Fibroblast of lung (primary cell): ENCODE measurements around the gene RGS10. TPM values are rescaled to one million over a fixed set of nuclear protein-coding genes. Genes with fewer than 3 reads are reported as not detected.

Source experiments
- DNase-seq, 2 donors: peaks; one replicate each; pipeline versions ENCODE4 v3.0.0 to v3.0.0-alpha.2; 2010; ENCODE audit warnings: low read depth in 2 of 2
- H2AFZ ChIP-seq: 2 replicates; pipeline ENCODE4 v1.5.1; 2012; ENCODE audit warnings: low read length, control low read depth, inconsistent platforms
- H3K27ac ChIP-seq: 2 replicates; pipeline ENCODE4 v1.5.1; 2011; ENCODE audit warnings: low read length, control low read depth; ENCODE audit not compliant: insufficient read depth
- H3K27me3 ChIP-seq: 2 replicates; pipeline ENCODE4 v1.5.1; 2011; ENCODE audit warnings: mild to moderate bottlenecking, low read length; ENCODE audit not compliant: control insufficient read depth, insufficient read depth
- H3K36me3 ChIP-seq: 2 replicates; pipeline ENCODE4 v1.5.1; 2011; ENCODE audit warnings: low read length; ENCODE audit not compliant: control insufficient read depth, insufficient read depth
- H3K4me1 ChIP-seq: 2 replicates; pipeline ENCODE4 v1.5.1; 2011; ENCODE audit warnings: low read length; ENCODE audit not compliant: control insufficient read depth, insufficient read depth; ENCODE audit errors: extremely low read depth
- H3K4me2 ChIP-seq: 2 replicates; pipeline ENCODE4 v1.5.1; 2011; ENCODE audit warnings: low read length, control low read depth; ENCODE audit not compliant: insufficient read depth; ENCODE audit errors: extremely low read depth
- H3K4me3 ChIP-seq, 4 experiments: fragments of 200-600 bp in 1 of 4; sonication (generic) in 1 of 4; replicated peaks in 1 of 4; 2 replicates each; pipeline ENCODE4 v1.5.1; 2011 to 2016; ENCODE audit warnings: low read length in 4 of 4, low read depth in 3 of 4, mild to moderate bottlenecking in 3 of 4, control low read depth in 2 of 4, inconsistent platforms in 1 of 4, mixed read lengths in 1 of 4; ENCODE audit not compliant: insufficient read depth in 1 of 4; ENCODE audit errors: control extremely low read depth in 1 of 4
- H3K79me2 ChIP-seq: 2 replicates; pipeline ENCODE4 v1.5.1; 2012; ENCODE audit warnings: mild to moderate bottlenecking, low read length, inconsistent platforms; ENCODE audit not compliant: control insufficient read depth, insufficient read depth
- H3K9ac ChIP-seq: 2 replicates; pipeline ENCODE4 v1.5.1; 2011; ENCODE audit warnings: mild to moderate bottlenecking, low read length, control low read depth; ENCODE audit not compliant: insufficient read depth
- H3K9me3 ChIP-seq: 2 replicates; pipeline ENCODE4 v1.5.1; 2012; ENCODE audit warnings: low read depth, low read length; ENCODE audit not compliant: control insufficient read depth, insufficient read depth
- H4K20me1 ChIP-seq: 2 replicates; pipeline ENCODE4 v1.5.1; 2011; ENCODE audit warnings: low read length; ENCODE audit not compliant: control insufficient read depth, insufficient read depth; ENCODE audit errors: extremely low read depth
- EZH2 ChIP-seq: IDR thresholded peaks from 2 replicates; pipeline ENCODE4 v1.5.1; 2012; ENCODE audit warnings: low read length, control low read depth, mild to moderate bottlenecking; ENCODE audit errors: missing control alignments
- polyA plus RNA-seq, 2 donors: library from polyadenylated mRNA; depleted of rRNA in 1 of 2; stranded (reverse) in 1 of 2; unstranded in 1 of 2; fragments of >200 nt; gene quantifications; 2 replicates each; pipeline ENCODE4 v1.2.1, GENCODE V29; 2011 to 2012; ENCODE audit warnings: missing spikeins in 1 of 2
- total RNA-seq: library from RNA; depleted of rRNA; stranded (reverse); fragments of >200 nt; gene quantifications from 2 replicates; pipeline ENCODE4 v1.2.1, GENCODE V29; 2014
- TF ChIP-seq, protein P1 (sequence below), 2 donors: IDR thresholded peaks in 1 of 2; conservative IDR thresholded peaks in 1 of 2; 1 replicate in 1 of 2; 2 replicates in 1 of 2; pipeline ENCODE4 v1.5.1; 2011 to 2012; ENCODE audit warnings: low read length in 2 of 2, control low read depth in 1 of 2, inconsistent platforms in 1 of 2, low read depth in 1 of 2, mild to moderate bottlenecking in 1 of 2

Gene RGS10
- total and polyA plus RNA-seq, 2 donors (not counting 1 experiment from before 2014, with no cell fraction given) = 50.9 to 103 TPM

DNA sequence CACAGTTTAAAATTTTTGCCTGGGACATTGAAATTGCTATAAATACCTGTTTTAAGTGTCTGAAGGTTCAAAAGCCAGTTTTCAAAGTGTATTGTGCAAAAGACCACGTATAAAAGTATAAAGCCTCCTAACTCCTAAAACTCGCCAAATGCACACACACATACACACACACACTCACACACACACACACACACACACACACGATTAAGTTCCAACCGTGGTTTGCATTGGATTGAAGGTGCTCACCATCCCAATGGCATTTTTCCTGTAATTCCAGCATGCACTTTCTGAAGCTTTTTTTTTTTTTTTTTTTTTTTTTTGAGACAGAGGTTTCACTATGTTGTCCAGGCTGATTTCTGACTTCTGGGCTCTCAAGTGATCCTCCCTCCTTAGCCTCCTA lies 2.8 kb upstream of the RGS10 start:
- no peaks in the 10 kb centered on the region for H3K9me3 ChIP-seq
- H3K9ac ChIP-seq = no peak overlapping the region
- H3K4me3 ChIP-seq = no peak overlapping the region
- H4K20me1 ChIP-seq = no peaks in the 10 kb centered on the region
- H2AFZ ChIP-seq = no peak overlapping the region
- H3K4me1 ChIP-seq = peaks cover 3% of the 10 kb centered on the region
- H3K79me2 ChIP-seq = peaks cover 20% of the 10 kb centered on the region
- TF ChIP-seq, protein P1, sequence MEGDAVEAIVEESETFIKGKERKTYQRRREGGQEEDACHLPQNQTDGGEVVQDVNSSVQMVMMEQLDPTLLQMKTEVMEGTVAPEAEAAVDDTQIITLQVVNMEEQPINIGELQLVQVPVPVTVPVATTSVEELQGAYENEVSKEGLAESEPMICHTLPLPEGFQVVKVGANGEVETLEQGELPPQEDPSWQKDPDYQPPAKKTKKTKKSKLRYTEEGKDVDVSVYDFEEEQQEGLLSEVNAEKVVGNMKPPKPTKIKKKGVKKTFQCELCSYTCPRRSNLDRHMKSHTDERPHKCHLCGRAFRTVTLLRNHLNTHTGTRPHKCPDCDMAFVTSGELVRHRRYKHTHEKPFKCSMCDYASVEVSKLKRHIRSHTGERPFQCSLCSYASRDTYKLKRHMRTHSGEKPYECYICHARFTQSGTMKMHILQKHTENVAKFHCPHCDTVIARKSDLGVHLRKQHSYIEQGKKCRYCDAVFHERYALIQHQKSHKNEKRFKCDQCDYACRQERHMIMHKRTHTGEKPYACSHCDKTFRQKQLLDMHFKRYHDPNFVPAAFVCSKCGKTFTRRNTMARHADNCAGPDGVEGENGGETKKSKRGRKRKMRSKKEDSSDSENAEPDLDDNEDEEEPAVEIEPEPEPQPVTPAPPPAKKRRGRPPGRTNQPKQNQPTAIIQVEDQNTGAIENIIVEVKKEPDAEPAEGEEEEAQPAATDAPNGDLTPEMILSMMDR (conservative IDR thresholded peaks at IDR 0.05 in 1 of 2, IDR thresholded peaks at IDR 0.05 in 1 of 2; ENCODE audit: low read depth in 1 of 2, low read length in 2 of 2) = no peak
- TF ChIP-seq EZH2 = no peak
- H3K27ac ChIP-seq = no peak overlapping the region
- H3K36me3 ChIP-seq = no peaks in the 10 kb centered on the region
- H3K27me3 ChIP-seq = peaks cover 3% of the 10 kb centered on the region
- no peak overlapping the region for H3K4me2 ChIP-seq
- DNase-seq = no peak

DNA sequence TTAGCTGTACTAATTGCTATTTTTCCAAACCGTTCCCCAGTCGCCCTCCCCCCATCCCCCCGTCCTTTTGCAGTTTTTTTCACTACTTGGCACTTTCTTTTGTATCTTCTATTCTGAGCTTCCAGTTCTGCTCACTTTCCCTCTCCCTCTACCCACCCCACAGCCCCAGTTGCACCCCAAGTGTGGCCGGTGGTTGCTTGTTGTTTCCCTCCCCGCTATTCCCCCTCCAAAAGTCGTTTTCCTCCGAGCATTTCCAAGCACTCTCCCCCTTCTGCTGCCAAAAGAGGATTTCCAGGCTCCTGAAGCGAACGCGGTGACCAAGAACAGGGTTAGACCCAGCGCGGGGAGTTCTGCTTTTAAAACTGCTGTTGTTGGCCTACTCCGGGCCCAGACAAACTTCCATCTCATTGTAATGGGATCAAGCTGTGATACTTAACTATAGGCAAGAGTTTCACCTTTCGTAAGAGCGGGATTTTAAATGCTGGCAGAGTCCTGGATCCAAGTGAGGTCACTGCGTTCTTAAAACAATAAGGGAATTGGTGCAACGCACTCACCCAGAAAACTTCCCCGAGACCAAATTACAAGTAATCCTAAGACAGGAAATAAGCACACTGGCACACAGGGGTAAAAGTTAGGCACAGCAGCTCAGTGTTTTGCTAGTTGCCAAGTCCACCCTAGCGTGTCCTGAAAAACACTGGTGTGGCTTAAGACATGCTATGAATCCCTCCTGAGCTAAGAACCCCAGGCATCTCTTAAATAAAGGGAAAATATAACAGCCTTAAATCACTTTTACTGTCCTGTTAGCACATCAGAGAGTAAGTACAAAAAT lies 1.5 kb upstream of the RGS10 start:
- H3K4me1 ChIP-seq = peaks cover 7% of the 10 kb centered on the region
- peaks cover 30% of the 10 kb centered on the region for H3K79me2 ChIP-seq
- H3K27ac ChIP-seq = no peak overlapping the region
- no peak overlapping the region for H3K9ac ChIP-seq
- TF ChIP-seq, protein P1 (conservative IDR thresholded peaks at IDR 0.05 in 1 of 2, IDR thresholded peaks at IDR 0.05 in 1 of 2; ENCODE audit: low read depth in 1 of 2, low read length in 2 of 2) = no peak
- TF ChIP-seq EZH2 = no peak
- H2AFZ ChIP-seq = no peak overlapping the region
- H3K4me3 ChIP-seq = peak overlapping the region in 2 of 4 experiments; percentile 38 to 87
- H4K20me1 ChIP-seq = no peaks in the 10 kb centered on the region
- no peaks in the 10 kb centered on the region for H3K9me3 ChIP-seq
- no peak overlapping the region for H3K4me2 ChIP-seq
- peaks cover 3% of the 10 kb centered on the region for H3K27me3 ChIP-seq
- peak in 1 of 2 donors; percentile 21 for DNase-seq
- H3K36me3 ChIP-seq = no peaks in the 10 kb centered on the region

DNA sequence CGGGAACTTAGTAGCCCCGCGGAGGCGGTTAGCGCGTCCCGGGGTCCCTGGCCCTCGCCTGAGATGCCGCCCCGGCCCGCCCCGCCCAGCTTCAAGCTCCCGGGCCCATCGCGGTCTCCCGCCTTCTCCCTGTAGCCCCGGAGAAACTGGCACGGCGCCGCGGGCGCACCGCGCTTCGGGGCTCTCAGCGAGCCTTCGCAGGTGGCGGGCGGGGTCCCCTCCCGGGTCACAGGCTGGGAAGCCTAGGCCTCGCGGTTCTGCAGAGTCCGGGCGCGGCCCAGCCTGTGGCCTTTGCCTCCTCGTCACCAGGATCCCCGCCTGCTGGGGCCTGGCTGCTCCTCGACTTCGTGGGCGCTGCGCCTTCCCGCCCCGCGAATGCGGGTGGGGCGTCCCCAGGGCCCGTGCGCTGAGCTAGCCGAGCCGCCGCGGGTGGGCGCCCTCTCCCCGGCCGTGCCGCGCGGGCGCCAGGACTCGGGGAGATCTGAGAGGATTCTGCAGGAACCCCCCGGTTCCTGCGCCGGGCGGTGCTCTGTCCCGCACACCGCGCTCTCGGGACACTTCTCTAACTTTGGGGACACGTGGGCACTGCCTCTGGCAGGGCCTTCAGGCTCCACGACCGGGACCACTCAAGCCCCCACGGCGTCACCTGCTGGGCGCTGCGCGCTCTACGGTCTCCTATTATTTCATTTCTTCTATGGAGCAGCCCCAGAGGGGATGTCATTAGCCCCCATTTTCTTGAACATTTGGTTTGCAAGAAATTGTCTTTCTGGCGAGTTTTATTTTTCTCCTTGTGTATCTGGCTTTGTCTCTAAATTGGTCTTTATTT lies 682 bp upstream of the RGS10 start:
- Histone ChIP-seq H3K36me3 (no peaks in the 10 kb centered on the region), H2AFZ (peak overlapping the region; percentile 48), H3K9ac (peak overlapping the region; percentile 65), H3K4me1 (peaks cover 10% of the 10 kb centered on the region), H4K20me1 (no peaks in the 10 kb centered on the region), H3K9me3 (no peaks in the 10 kb centered on the region), H3K79me2 (peaks cover 36% of the 10 kb centered on the region), H3K4me3 (peak overlapping the region; percentile 41 to 87 (median 62)), H3K27me3 (peaks cover 1% of the 10 kb centered on the region), H3K27ac (peak overlapping the region; percentile 1), H3K4me2 (peak overlapping the region; percentile 73)
- peak; percentile 49 to 60 for DNase-seq
- TF ChIP-seq, protein P1 (conservative IDR thresholded peaks at IDR 0.05 in 1 of 2, IDR thresholded peaks at IDR 0.05 in 1 of 2; ENCODE audit: low read depth in 1 of 2, low read length in 2 of 2) = peak; percentile 55 to 63
- TF ChIP-seq EZH2 = no peak
